MM.1S (cell line): ENCODE data around the gene APRT.

Experiments used
- DNase-seq: peaks from one replicate; pipeline ENCODE4 v3.0.0-alpha.2; 2015
- H2AFZ ChIP-seq: fragments of 300-600 bp; sonication (generic); 2 replicates; pipeline ENCODE4 v1.6.0; 2016; ENCODE audit warnings: antibody characterized with exemption, low read length
- H3F3A ChIP-seq: fragments of 300-600 bp; sonication (generic); 2 replicates; pipeline ENCODE4 v1.6.1; 2016; ENCODE audit warnings: mild to moderate bottlenecking, antibody characterized with exemption, low read length, moderate library complexity, mixed read lengths; ENCODE audit not compliant: insufficient read depth
- H3K27ac ChIP-seq: fragments of 300-600 bp; sonication (generic); 2 replicates; pipeline ENCODE4 v1.5.1; 2016; ENCODE audit warnings: mild to moderate bottlenecking, low read length
- H3K27me3 ChIP-seq: fragments of 300-600 bp; sonication (generic); replicated peaks from 2 replicates; pipeline ENCODE4 v1.6.0; 2016; ENCODE audit warnings: low read length; ENCODE audit not compliant: insufficient read depth
- H3K36me3 ChIP-seq: fragments of 300-600 bp; sonication (generic); replicated peaks from 2 replicates; pipeline ENCODE4 v1.6.1; 2016; ENCODE audit warnings: mild to moderate bottlenecking, low read length, mixed read lengths; ENCODE audit not compliant: insufficient read depth
- H3K4me1 ChIP-seq: fragments of 300-600 bp; sonication (generic); 2 replicates; pipeline ENCODE4 v1.6.1; 2016; ENCODE audit warnings: low read length, mixed read lengths
- H3K4me2 ChIP-seq: fragments of 300-600 bp; sonication (generic); 2 replicates; pipeline ENCODE4 v1.6.0; 2016; ENCODE audit warnings: low read depth, low read length
- H3K4me3 ChIP-seq: fragments of 300-600 bp; sonication (generic); 2 replicates; pipeline ENCODE4 v1.5.1; 2016; ENCODE audit warnings: low read length, mixed read lengths
- H3K79me2 ChIP-seq: fragments of 300-600 bp; sonication (generic); 2 replicates; pipeline ENCODE4 v1.6.1; 2016; ENCODE audit warnings: mixed run types, low read length, mixed read lengths
- H3K9ac ChIP-seq: fragments of 300-600 bp; sonication (generic); 2 replicates; pipeline ENCODE4 v1.6.1; 2016; ENCODE audit warnings: low read length, mixed read lengths
- H3K9me2 ChIP-seq: fragments of 300-600 bp; sonication (generic); replicated peaks from 2 replicates; pipeline ENCODE4 v1.6.1; 2016; ENCODE audit warnings: mild to moderate bottlenecking, low read length, mixed read lengths; ENCODE audit not compliant: insufficient read depth
- H3K9me3 ChIP-seq: fragments of 300-600 bp; sonication (generic); replicated peaks from 2 replicates; pipeline ENCODE4 v1.6.1; 2016; ENCODE audit warnings: mild to moderate bottlenecking, low read length, mixed read lengths; ENCODE audit not compliant: insufficient read depth
- H4K20me1 ChIP-seq: fragments of 300-600 bp; sonication (generic); 2 replicates; pipeline ENCODE4 v1.6.1; 2016; ENCODE audit warnings: mild to moderate bottlenecking, low read length, moderate library complexity, mixed read lengths; ENCODE audit not compliant: insufficient read depth
- EZH2 ChIP-seq: fragments of 300-600 bp; sonication (generic); optimal IDR thresholded peaks from 2 replicates; pipeline ENCODE3; 2017; ENCODE audit warnings: low read depth, mild to moderate bottlenecking, antibody characterized with exemption, low read length, mixed read lengths
- EZH2phosphoT487 ChIP-seq: fragments of 300-600 bp; sonication (generic); IDR thresholded peaks from 2 replicates; pipeline ENCODE4 v1.6.1; 2018; ENCODE audit warnings: antibody characterized with exemption, low read length
- TF ChIP-seq, protein P1 (sequence below): fragments of 300-600 bp; sonication (generic); IDR thresholded peaks from 2 replicates; pipeline ENCODE4 v1.5.1; 2016; ENCODE audit warnings: antibody characterized with exemption, low read length, mixed read lengths

The APRT gene

DNA sequence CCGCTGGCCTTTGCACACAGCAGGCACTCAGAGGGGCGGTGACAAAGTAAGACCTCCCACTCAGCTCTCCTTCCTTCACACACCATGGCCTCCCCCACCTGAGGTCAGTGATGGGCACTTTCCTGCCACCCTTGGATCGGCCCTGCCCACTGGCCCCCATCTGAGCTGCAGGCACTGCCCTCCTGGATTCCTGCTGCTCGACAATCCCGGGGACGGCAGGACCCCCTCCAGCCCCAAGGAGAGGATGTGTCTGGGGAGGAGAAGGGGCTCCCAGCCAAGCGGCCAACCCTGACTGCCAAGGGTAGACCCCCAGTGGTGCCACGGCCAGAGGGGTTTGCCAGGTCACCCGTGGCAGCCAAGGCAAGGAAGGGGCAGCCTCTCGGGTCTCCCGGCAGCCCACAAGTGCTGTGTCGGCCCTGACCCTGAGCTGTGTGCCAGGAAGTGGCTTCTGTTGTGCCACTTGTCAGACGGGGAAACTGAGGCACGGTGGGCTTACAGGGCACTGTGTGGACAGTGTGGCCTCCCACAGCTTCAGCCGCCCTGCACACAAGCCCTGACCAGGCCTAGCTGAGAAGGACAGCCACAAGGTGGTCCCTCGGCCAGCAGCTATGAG, 49.4 kb downstream of the APRT start:
- no peak for TF ChIP-seq EZH2phosphoT487
- no peak for TF ChIP-seq EZH2
- TF ChIP-seq, protein P1, sequence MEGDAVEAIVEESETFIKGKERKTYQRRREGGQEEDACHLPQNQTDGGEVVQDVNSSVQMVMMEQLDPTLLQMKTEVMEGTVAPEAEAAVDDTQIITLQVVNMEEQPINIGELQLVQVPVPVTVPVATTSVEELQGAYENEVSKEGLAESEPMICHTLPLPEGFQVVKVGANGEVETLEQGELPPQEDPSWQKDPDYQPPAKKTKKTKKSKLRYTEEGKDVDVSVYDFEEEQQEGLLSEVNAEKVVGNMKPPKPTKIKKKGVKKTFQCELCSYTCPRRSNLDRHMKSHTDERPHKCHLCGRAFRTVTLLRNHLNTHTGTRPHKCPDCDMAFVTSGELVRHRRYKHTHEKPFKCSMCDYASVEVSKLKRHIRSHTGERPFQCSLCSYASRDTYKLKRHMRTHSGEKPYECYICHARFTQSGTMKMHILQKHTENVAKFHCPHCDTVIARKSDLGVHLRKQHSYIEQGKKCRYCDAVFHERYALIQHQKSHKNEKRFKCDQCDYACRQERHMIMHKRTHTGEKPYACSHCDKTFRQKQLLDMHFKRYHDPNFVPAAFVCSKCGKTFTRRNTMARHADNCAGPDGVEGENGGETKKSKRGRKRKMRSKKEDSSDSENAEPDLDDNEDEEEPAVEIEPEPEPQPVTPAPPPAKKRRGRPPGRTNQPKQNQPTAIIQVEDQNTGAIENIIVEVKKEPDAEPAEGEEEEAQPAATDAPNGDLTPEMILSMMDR, result no peak
- H3K4me2 ChIP-seq, result no peak overlapping the region

DNA sequence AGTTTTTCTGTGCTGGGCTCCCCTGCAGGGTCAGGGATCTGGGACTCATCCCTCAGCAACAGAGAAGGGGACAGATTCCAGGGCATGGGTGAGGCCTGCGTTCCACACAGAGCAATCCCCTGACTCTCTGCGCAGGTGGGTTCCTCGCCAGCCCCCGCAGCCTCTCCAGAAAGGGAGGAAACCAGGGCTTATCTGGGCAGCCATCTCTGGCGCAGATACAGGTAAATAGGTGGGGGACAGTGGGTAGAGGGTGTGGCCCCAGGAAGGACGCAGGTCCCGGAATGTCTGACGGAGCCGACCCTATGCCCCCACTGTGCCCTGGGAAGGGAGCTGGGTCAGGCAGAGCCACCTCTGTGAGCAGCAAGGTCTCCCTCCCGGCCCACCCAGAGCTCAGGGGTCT, 49.9 kb downstream of the APRT start:
- H3K4me2 ChIP-seq, result no peak overlapping the region
- H3K27me3 ChIP-seq, result no peaks in the 10 kb centered on the region
- H4K20me1 ChIP-seq, result peaks cover 15% of the 10 kb centered on the region
- no peaks in the 10 kb centered on the region for H3K9me2 ChIP-seq
- H3K79me2 ChIP-seq, result peaks cover 96% of the 10 kb centered on the region
- no peaks in the 10 kb centered on the region for H3K4me1 ChIP-seq
- H3K4me3 ChIP-seq, result no peak overlapping the region
- no peak overlapping the region for H2AFZ ChIP-seq
- no peak overlapping the region for H3K9ac ChIP-seq
- no peak for DNase-seq
- no peaks in the 10 kb centered on the region for H3K36me3 ChIP-seq
- no peaks in the 10 kb centered on the region for H3K9me3 ChIP-seq
- TF ChIP-seq EZH2phosphoT487, result no peak
- TF ChIP-seq, protein P1, result no peak
- no peaks in the 10 kb centered on the region for H3F3A ChIP-seq
- no peak overlapping the region for H3K27ac ChIP-seq

More for the DNA sequence above, 49.4 kb downstream of the APRT start:
- no peak overlapping the region for H3K27ac ChIP-seq
- H3K9ac ChIP-seq, result no peak overlapping the region
- DNase-seq, result no peak
- no peaks in the 10 kb centered on the region for H3K4me1 ChIP-seq
- H4K20me1 ChIP-seq, result peaks cover 17% of the 10 kb centered on the region
- no peaks in the 10 kb centered on the region for H3K9me3 ChIP-seq
- no peaks in the 10 kb centered on the region for H3K36me3 ChIP-seq
- no peaks in the 10 kb centered on the region for H3K27me3 ChIP-seq
- H2AFZ ChIP-seq, result no peak overlapping the region
- H3K4me3 ChIP-seq, result no peak overlapping the region
- no peaks in the 10 kb centered on the region for H3K9me2 ChIP-seq
- peaks cover 96% of the 10 kb centered on the region for H3K79me2 ChIP-seq
- no peaks in the 10 kb centered on the region for H3F3A ChIP-seq

- no peak overlapping the region for H3K27ac ChIP-seq
- H3K36me3 ChIP-seq, result no peaks in the 10 kb centered on the region
Measured at GRCh38 chr16:88761143-88761534, 50.6 kb downstream of the APRT start.

More at GRCh38 chr16:88761143-88761534, 50.6 kb downstream of the APRT start:
- Histone ChIP-seq H4K20me1 (peaks cover 9% of the 10 kb centered on the region), H3K9me3 (no peaks in the 10 kb centered on the region), H3K9me2 (no peaks in the 10 kb centered on the region), H3K27me3 (no peaks in the 10 kb centered on the region), H3F3A (no peaks in the 10 kb centered on the region), H3K79me2 (peaks cover 91% of the 10 kb centered on the region), H3K9ac (no peak overlapping the region), H3K4me1 (no peaks in the 10 kb centered on the region), H3K4me3 (no peak overlapping the region), H3K4me2 (no peak overlapping the region), H2AFZ (no peak overlapping the region)
- no peak for DNase-seq
- TF ChIP-seq, protein P1, result no peak
- TF ChIP-seq EZH2phosphoT487, result no peak
- no peak for TF ChIP-seq EZH2
